NCI-H2081 treated with DMSO at 0.1 percent for 48 hours (cell line): ENCODE results near the gene SLIT3.

ENCODE experiments used
- DNase-seq: peaks from one replicate; lab custom pipeline; 2025; lab: John Stamatoyannopoulos, UW

Gene SLIT3

DNA sequence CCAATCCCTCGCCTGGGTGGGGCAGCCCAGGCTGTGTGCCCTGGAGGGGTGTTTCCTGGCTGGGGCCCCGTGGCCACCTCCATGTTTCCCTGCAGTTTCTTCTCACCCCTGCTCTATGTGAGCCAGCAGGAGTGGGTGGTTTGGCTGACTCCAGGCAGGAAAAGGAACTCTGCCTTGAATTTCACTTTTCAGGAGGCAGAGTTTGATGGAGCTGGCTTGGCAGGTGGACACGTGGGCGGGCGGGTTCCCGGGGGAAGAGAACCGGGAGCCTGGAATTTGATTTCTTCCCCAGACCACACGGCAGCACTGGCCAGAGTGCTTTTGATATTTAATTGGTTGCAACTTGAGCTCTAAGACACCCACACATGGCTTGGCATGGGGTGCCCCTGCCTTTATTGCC lies 601.9 kb downstream of the SLIT3 start:
- DNase-seq: no peak

- no peak for DNase-seq
Observed at GRCh38 chr5:168697034-168697720, 603.8 kb downstream of the SLIT3 start.

- DNase-seq: no peak
Observed at GRCh38 chr5:168696611-168697010, 604.3 kb downstream of the SLIT3 start.

GRCh38 chr5:168695301-168695835 lies 605.6 kb downstream of the SLIT3 start:
- no peak for DNase-seq

DNA sequence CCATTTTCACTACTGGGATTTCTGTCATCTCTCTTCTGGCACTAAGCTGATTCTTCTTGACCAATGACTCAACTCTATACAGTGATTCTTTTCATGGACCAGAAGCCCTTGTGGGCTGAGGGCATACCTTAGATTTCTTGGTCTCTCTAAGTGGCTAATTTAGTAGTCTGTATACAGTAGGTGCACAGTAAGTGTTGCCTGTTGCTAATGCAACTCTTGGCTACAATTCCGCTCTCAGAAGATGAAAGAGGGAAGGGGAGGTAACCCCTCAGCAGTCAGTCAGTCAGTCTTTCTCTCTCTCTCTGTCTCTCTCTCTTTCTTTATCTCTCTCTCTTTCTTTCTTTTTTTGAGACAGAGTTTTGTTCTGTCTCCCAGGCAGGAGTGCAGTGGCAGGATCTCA lies 606.6 kb downstream of the SLIT3 start:
- DNase-seq: no peak

DNA sequence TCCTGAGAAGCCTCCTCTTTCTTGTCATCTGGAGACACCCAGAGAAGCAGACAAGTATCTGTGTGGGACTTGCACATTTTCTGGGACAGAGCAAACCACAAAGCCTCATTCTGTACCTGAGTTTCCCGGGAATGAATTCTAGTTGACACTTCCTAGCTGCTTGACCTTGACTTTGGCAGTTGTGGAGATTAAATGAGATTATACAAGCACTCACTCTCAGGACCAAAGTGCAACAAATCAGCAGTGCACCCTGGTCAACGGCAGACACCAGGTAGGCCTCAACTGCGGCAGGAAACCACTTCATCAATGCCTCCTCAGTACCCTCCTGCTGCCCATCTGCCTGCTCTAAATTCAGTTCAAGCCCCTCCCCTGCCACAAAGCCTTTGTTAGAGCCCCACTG lies 607.1 kb downstream of the SLIT3 start:
- no peak for DNase-seq

GRCh38 chr5:168693297-168693696 lies 607.6 kb downstream of the SLIT3 start:
- no peak for DNase-seq

DNA sequence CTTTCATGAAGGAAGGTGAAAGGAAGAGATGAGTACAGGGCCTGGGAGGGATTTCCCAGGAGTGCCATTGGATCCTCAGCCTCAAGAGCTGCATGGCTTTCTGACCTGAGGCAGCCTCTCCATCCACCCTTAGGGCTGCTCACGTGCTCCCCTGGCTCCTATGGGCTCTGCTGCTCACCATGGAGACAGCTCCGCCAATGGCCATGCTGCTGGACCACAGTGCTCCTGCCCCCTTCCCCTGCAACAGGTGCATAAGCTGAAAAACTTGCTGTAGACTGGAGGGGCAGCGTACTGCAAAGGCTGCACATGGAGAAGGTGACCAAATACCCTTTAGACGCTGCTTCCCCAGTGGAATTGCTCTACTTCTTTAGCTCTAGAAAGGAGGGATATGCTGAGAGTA lies 609.0 kb downstream of the SLIT3 start:
- DNase-seq: no peak

GRCh38 chr5:168689260-168689659 lies 611.7 kb downstream of the SLIT3 start:
- no peak for DNase-seq

DNA sequence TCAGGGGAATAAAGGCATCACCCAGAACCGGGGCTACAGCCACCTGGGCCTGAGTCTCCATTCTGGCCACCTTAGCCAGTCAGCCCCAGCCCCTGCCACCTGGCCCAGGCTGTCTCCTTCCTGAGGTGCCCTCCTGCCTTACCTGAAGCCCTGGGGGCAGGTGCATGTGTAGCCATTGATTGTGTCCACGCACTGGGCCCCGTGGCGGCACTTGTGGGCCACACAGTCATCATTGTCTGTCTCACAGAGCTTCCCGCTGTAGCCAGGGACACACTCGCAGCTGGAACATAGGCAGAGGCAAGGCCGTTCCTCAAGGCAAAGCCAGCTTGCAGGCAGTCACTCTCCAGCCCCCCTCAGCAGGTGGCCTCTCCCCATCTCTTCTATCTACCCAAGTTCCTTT lies 614.1 kb downstream of the SLIT3 start:
- DNase-seq: no peak

- no peak for DNase-seq
Observed at GRCh38 chr5:168685566-168685965, 615.4 kb downstream of the SLIT3 start.

DNA sequence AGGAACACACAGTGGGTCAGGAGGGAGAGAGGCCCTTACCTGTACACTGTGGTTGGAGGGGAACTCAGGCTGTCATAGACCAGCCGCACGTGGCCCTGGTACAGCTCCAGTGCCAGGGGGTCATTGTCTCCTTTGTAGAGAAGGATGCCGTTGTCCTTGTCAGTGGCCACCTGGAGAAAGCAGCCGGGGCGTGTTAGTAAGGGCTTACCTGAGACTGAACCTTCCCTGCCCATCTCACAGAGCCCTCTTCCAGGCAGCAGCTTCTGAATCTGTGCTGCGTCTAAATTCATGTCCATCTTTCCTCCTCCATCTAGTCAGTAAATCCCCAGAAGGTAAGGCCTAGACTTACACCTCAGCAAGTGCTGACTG lies 617.0 kb downstream of the SLIT3 start:
- DNase-seq: no peak

- DNase-seq: no peak
Observed at GRCh38 chr5:168683247-168683926, 617.6 kb downstream of the SLIT3 start.

DNA sequence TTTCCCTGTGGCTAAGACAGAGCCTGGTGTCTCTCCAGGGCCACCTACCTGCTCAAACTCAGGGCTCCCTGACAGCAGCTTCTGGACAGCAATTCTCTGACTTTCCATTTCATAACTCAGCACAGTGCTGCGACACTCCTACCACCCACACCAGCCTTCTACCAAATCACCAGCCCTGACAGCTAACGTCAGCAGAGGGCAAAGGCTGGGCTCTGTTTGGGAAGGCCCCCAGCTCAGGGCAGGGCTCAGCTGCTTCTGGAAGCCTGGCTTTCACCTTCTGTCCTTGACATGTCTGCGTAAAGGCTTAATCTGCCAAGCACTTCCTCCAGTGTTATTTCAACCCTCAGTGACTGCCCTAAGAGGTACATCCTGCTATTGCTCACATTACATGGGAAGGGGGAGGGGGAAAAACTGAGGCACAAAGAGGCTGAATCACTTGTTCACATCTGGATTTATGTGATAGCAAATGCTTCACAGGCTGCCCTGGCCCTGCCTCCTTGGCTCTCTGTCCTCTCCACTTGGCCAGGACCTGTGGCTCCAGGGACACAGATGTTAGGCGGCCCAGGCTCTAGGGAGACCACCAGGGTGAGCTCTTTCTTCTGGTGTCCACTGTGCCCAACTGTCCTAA lies 619.3 kb downstream of the SLIT3 start:
- no peak for DNase-seq

- no peak for DNase-seq
Observed at GRCh38 chr5:168680395-168680794, 620.5 kb downstream of the SLIT3 start.

GRCh38 chr5:168679515-168679920 lies 621.4 kb downstream of the SLIT3 start:
- DNase-seq: peak; percentile 2

- no peak for DNase-seq
Observed at GRCh38 chr5:168676501-168676900, 624.4 kb downstream of the SLIT3 start.

DNA sequence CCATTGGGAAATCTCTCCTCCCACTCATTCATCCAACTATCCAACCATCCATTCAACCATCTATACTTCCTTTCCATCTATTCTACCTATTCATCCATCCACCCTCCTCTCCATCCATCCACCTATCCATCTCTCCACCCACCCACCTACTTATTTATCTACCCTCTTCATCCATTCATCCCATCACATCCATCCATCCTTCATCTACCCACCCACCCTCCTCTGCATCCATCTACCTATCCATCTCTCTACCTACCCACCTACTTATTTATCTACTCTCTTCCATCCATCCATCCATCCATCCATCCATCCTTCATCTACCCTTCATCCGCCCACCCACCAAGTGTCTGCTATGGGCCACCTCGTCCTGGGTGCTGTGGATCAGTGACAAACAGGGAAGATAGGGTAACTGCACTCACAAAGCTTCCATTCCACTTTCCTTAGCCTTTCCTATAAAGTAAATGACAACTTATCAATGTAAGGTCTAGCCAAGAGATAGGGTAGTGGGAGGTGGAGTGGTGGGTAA lies 625.0 kb downstream of the SLIT3 start:
- no peak for DNase-seq

GRCh38 chr5:168674893-168675482 lies 626.0 kb downstream of the SLIT3 start:
- DNase-seq: no peak

DNA sequence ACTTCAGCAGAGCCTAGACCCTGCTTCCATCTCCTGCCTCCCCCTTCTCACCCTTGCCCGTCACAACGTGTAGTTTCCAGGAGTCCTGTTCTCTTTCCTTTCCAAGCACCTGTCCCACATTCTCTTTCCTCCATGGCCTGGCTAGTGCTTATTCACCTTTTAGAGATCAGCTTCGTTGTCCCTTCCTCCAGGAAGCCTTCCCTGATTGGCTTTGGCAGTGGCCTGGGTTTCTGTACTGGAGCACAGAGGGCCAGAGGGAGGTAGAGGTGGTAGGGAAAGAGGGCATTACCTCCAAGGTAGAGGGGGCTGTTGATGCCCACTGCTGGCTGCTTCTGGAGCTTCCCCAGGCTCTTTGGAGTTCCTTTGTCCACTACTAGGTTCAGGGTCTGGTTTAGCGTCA lies 628.1 kb downstream of the SLIT3 start:
- no peak for DNase-seq

GRCh38 chr5:168672016-168672415 lies 628.9 kb downstream of the SLIT3 start:
- no peak for DNase-seq

DNA sequence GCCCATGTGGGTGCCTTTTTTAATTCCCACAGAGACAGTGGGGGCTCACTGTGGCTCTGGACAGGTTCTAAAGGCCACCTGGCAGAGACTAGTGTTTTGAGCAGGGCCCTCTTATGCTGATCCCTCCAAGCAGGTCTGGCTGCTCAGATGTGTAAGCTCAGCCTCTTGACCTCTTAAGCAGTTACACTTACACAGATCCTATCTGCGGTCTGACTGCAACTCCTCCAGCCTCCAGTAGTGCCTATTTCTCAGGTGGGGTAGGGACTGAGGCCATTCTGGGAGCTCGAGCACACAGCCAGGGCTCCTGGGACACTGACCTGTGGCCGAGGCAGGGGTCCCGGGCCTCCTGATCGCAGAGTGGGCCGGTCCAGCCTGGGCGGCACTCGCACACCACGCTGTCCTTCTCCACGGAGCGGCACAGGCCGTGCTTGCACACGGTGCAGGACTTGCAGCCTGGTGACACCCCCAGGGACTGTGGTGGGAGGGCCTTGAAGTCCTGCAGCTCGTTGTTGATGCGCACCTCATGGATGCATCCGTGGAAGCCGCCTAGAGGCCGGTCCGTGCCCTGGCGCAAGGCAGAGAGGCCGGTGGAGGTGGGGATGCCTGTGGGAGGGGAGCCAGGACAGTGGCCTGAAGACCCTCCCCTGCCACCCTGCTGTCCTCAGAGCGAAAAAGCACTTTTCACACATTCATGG lies 629.9 kb downstream of the SLIT3 start:
- DNase-seq: no peak
